HCEC 1CT (cell line): ENCODE measurements around the gene MEF2A.
"Not testable (repeated sequence)": the region's sequence is repeated elsewhere in the genome, so short reads cannot be mapped to it uniquely, and the experiment has no call there.

ENCODE experiments used
- DNase-seq: peaks from one replicate; pipeline ENCODE4 v3.0.0-alpha.2; 2017

The MEF2A gene

DNA sequence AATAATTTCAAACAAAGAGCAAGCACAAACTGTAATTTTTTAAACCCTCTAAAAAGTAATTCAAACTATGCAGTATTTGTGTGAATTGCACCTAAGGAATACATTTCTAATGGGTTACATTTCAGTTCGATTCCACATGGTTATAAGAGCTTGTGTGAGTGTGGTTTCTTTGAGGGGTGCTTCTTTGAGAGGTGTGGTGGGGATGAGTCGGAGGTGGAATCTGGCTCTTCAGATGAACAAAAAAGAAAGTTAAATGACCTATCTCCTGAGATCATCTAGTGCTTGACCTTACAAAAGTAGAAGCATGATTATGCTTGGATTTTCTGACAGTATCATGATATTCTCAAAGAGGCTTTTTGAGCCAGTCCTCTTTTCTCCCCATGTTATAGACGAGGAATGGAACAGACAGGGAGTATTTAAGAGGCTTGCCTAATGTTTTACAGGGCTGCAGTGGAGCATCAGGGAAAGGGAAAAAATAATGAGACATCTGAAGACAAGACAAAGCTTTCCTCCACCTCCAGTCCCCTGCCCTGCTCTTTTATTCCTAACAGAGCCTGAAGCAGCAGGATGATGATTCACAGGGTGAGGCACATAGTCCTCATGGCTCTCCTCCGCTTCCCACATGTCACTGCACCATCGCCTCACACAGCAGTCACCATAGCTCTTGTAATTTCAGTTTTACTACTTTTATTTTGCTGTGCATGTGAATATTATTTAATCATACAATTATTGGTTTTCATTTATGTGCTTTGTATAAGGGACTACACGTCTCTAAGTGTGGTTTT is 85.4 kb downstream of the MEF2A start:
- peak; percentile 67 for DNase-seq

DNA sequence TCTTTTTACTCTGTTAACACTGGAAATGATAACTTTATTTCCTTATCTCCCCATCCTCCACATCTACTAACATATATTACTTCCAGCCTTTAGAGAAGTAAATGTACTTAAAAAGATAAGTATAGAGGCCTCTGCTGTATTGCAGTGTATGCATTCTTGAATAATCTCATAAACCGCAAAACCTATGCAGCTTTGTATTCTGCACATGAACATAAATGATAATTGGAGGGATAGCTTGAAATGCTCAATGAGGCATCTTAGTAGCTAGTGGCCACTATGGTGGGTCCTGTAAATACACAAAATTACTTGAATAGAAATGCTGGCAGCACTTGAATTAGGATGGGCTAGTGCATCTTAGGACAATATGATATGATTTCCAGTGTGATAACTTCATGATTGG is 90.4 kb downstream of the MEF2A start:
- no peak for DNase-seq

DNA sequence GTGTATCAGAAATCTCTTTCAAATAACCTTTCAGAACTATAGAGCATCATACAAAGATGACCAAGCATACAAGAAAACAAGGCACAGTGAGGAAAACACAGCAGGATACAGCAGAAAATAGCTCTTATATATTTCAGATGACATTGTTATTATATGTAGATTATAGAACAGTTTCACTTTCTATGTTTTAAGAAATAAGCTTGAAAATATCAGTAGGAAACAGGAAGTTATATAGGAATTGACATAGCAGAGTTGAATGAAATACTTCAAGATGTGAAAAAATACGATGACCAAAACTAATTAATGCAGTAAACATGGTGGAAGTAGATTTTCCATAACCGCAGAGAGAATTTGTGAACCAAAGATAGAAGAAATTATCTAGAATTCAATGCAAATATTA is 92.2 kb downstream of the MEF2A start:
- no peak for DNase-seq

DNA sequence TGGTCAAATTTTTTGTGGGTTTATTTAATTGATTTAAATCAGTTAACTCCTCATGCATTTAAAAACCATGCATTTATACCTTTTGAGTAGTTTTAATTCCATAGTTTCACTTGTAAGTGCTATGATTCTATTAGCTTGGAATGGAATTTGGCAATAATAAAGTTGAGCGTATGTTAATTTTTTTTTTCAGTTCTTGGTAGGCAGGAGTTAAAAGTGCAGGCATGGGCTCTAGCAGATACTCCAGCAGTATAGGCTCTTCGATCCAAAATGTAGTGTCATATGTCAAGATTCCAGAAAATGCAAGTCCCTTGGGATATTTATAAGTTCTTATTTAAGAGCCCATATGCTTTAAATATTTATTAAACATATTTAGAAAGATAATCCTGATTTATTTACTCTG is 97.1 kb downstream of the MEF2A start:
- DNase-seq = no peak

DNA sequence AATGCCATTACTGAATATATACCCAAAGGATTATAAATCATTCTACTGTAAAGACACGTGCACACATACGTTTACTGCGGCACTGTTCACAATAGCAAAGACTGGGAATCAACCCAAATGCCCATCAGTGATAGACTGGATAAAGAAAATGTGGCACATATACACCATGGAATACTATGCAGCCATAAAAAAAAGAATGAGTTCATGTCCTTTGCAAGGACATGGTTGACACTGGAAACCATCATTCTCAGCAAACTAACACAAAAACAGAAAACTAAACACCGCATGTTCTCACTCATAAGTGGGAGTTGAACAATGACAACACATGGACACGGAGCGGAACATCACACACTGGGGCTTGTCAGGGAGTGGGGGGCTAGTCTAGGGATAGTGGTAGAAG is 100.3 kb downstream of the MEF2A start:
- not testable (repeated sequence) for DNase-seq

DNA sequence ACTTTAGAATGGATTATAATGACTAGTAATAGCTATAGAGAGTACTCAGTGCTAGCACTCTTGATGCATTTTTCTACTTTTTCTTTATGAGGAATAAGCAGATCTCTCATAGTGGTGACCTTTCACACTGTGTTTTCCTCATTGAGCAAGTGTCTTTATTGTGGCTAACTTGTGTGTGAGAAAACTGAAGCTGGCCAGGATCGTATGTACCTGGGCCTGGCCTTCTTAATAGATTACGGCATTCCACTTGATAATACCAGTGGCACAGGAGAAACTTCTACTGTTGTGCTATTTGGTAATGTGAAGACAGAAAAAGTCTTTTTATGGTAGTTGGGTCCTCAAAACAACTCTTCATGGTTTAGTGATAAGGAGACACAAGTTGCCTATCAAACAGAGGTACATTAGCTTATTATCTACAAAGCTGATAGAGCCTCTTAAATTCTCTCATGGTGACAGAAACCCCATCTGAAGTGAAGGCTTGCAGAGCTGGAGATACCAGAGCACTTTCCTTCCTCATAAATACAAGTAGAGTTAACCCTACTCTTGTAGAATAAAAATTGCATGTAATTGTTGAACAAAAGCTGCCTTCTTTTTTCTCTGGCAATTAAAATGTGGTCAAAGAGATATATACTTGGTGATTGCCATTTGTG is 102.9 kb downstream of the MEF2A start:
- DNase-seq = no peak

DNA sequence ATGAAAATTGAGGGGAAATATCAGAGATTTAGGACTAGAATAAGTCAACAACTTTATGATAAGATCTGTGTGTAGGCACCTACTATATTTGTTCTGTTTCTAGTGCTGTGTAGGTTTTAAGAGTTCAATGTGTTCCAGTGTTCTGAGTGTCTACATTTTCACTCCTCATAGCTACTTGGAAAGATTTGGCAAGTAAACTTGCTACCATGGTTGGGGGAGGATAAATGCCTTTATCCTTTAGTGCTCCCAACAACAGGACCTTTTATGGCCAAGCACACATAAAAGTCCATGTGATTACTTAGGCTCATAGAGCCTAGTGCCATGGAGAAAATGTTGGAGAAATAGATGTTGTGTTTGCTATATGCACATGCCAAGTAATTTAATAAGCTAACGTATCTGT is 103.5 kb downstream of the MEF2A start:
- DNase-seq = no peak

DNA sequence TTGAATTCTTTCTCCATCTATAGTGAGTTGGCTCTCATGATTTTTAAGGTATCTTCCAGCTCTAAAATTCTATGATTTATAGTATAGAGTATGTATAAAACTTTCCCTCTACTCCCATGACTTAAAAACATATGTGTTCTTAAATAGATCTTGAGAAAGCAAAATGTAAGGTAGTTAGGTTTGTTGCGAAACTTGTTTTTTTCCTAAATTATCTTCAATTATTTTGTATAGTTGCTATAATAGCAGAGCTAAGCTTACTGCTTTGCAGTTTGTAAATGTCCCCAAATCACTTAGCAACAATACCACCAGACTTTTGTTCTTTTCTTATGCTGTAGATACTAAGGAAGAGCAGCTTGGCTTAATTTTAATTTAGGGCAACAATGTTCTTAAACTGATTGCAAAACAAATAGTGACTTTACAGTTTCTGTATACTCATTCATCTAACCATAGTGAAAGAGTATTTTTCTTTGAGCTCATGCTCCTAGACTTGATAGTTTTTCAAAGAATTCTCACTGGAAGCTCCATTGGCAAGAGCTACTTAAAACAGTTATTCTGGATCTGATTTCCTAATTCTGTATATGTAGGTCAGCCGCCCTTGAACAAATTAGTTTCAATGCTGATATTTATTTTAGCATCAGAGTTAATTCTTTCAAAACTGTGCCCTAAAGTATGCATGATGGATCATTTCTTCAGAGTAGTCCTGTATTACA is 106.3 kb downstream of the MEF2A start:
- no peak for DNase-seq

DNA sequence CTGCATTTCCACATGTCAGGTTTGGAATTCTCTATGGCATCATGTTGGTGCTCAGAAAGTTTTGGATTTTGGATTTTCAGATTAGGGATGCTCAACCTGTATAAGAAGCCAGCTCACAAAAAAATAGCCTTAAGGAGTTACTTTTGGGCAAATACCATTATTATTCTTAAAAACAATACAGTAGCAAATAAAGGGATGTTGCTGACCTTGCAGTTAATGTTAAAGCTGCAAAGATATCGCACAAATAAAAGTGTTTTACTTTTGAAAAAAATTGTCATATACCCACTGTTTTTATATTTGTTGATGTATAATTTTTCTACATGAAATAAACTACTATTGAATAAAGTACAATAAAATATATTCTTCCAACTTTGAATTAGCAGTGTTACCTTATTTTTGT is 107.3 kb downstream of the MEF2A start:
- no peak for DNase-seq

DNA sequence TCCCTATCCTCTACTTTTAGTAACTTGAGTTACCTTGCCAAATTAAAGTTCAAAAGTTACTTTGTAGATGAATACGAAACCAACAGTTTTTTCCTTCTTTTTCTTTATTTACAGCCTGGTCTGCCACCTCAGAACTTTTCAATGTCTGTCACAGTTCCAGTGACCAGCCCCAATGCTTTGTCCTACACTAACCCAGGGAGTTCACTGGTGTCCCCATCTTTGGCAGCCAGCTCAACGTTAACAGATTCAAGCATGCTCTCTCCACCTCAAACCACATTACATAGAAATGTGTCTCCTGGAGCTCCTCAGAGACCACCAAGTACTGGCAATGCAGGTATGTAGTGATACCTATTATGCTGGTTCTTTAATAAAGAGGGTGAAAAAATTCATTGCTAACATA is 108.5 kb downstream of the MEF2A start:
- no peak for DNase-seq

DNA sequence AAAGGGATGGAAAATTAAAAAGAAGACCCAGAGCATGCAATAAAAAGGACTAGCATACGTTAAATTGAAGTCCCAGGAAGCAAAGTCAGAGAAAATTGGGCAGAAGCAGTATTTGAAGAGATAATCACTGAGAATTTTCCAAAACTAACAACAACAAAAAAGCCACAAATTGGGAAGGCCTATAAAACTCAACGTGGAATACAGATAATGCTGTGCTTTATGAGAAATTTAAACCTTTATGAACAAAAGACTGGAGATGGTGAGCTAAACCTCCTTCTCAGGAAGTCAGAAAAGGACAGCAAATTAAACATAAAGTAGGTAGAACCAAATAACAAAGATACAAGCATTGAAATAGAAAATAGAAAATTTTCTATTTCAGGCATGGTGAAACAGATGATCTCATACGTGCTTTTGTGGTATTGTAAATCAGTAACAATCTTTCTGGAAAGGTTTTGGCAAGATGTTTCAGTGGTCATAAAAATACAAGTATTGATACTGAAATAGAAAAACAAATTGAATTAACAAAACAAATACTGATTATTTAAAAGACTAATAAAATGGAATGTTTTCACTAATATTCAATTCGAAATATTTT is 111.9 kb downstream of the MEF2A start:
- DNase-seq = no peak

DNA sequence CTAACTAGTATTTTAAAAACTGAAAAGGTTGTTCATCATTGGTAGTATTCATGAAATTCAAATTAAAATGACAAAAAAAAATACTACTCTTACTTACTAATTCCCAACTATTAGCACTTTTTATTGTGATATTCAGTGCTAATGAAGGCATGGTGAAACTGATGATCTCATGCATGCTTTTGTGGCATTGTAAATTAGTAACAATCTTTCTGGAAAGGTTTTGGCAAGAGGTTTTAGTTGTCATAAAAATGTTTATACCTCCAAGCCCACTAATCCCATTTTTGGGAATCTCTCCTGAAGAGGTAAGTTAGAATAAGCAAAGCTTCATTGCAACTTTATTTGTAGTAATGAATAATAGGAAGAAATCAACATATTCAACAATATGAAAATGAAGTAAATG is 114.5 kb downstream of the MEF2A start:
- DNase-seq = no peak

DNA sequence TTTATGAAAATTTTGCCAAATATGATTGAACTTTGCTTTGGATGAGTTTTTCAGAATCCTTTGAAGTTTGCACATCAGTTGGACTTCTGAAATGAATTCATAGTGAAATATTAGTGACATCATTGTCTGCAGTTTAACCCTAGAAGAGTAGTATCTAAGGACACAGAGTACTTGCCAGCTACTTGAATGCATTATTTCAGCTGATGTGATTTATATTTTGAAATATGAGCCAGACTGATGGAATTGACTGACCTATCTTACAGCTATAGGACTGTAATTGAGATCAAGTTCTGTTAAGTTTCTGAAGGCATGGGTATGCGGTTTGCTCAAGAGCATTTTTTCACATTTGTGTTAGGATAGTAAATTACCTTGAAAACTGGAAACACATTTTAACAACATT is 116.2 kb downstream of the MEF2A start:
- no peak for DNase-seq

DNA sequence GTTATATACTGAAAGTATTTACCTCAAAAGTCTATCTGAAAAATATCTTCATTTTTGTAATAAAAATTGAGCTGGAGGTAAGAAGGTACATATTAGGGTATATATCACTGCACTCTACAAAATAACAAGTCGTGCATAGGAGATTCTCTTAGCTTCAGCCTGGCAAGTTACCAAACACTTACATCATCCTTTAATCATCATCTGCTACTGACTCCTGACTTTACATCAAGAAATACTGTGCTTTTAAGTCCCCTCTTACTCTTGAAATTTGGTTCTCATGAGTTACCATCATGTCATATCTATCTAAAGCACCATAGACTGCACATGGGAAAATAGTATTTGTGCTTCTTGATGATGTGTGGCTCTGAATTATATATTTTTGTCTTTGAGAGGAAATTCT is 116.7 kb downstream of the MEF2A start:
- DNase-seq = peak; percentile 67

DNA sequence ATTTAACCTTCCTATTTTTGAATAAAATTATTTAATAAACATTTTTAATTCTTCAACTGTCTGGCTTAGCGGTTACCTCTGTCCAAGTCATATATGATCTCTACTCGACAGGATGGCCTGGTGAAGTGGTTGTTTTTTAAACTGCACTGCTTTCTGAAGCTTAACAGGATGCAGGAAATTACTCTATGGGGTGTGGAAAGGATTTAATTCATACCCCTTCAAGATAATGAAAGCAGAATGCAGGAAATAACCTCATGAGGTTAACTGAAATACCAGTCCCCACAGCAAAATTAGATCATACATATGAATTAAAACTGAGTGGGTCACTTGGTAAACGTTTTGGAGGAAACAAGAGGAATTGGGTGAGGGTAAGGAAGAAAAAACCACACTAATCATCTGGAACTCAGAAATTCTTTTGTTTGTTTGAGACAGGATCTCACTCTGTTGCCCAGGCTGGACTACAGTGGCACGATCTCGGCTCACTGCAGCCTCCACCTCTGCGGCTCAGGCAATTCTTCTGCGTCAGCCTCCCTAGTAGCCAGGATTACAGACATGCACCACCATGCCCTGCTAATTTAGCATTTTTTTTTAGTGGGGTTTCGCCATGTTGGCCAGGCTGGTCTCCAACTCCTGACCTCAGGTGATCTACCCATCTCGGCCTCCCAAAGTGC is 117.4 kb downstream of the MEF2A start:
- DNase-seq = no peak

DNA sequence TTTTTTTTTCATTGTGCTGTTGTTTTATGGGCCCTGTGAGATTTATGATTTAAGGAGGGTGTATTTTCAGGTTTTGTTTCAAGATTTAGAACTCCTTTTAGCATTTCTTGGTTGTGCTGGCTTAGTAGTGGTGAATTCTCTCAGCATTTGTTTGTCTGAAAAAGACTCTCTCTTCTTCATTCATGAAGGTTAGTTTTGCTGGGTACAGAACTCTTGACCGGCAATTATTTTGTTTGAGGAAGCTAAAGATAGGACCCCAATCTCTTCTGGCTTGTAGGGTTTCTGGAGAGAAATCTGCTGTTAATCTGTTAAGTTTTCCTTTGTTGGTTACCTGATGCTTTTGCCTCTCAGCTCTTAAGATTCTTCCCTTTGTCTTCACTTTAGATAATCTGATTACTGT is 120.5 kb downstream of the MEF2A start:
- DNase-seq = no peak

DNA sequence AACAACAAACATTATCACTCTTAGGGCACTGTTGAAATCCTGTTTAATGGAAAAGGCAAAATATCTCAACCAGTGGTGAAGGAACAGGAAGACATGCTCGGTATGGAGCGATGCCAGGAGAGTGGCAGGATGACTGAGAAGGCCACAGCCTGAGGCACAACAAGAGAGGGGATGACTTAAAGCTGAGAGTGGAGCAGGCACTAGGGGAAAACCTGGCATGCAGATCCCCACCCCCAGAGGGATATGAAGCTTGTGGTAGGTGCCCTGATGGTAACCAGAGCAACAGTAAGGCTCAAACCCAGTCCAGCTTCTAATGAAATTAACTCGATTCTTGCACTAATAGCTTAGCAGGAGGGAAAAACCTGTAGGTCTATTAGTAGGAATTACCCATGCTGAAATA is 127.0 kb downstream of the MEF2A start:
- no peak for DNase-seq

DNA sequence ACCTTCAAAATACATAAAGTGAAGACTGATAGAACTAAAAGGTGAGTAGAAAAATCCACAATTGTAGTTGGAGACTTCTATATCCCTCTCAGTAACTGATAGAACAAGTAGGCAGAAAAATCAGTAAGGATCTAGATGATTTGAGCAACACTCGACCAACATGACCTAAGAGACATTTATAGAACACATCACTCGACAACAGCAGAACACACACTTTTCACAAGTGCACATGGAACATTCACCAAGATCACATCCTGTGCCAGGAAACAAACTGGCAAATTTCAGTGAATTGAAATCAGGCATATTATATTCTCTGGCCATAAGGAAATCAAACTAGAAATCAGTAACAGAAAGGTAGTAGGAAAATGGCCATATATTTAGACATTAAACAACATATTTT is 130.3 kb downstream of the MEF2A start:
- no peak for DNase-seq

DNA sequence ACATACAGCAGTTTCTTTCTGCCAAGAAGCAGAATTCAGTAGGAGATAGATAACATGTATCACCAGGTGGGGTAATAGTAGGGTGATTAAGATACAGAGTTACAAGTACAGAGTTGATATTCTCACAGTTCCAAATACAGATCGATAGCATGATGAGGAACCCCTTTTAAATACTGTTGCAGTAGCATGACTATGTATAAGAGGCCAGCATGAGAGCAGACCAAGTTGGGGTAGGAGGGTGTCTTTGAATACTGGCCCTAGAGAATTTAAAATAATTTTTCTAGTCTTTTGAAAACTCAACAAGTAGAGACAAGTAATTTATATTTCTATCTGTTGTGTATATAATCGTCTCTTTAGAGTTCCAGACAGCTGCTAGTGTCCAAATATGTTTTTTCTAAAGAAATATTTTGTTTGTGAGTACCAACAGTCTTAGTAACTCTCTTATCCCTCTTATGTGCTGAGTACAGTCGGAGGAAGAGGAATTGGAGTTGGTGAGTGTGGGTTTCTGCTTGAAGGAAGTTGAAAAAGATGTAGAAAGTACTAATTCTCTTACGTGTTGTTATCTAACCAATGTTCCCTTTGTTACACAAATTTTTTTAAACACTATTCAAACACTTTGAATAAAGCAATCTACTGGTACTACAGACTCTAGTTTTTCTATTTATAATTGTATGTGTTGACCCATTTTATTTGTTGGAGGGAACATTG is 137.3 kb downstream of the MEF2A start:
- no peak for DNase-seq

DNA sequence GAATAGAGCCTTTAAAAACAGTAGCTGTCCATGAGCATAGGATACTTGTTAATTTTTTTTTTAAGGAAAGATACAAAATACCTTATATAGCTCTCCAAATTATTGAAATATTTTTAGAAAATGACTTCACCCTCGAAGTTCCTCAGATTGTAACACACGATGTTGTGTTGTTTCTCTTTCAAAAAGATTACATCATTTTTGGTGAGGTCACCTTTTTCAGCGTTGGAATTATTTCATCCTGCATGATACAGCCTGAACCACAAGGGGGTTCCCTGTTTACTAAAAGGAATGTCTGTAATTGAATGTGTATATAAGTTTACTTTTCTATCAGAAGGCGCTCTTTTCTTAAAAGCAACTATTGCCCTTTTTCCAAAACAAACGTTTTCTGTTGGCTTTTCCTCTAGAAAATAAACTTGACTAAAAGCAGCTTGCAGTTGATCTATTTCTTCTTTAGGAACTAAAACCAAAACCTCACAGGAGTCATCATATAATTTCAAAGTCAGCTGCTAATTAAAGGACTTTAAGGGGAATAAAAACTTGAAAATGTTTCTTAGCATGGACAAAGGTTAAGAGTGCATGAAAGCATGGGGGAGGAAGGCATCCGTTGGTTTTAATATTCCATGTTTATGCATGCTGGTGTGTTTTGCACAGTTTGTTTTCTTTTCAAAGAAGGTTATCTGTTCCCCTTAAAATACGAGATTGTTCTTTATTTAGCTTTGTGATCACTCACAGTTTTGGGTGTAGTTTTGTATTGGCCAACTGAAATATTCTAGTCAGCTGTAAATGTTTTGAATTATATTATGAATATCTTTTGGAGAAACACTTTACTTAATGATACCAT is 138.0 kb downstream of the MEF2A start:
- peak; percentile 90 for DNase-seq

DNA sequence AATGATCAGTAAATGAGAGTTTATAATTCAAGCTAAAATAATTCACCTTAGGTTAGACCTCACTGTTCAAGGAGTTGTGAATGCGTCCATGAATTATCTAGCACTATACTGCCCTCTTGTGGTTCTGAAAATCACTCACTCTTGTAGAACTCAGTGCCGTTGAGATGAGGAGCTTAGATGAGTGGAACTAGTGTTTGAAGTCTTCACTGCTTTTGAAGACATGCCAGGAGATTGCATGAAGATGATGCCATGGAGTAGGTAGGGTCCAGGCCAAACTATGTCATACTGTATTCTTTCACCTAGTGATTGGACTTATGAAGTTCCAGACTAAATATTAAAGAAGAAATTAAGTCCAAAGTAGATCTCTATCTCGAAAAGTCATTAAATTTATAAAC is 138.7 kb downstream of the MEF2A start:
- peak; percentile 75 for DNase-seq
